GM19240 (cell line): ENCODE results near the gene NAP1L1.
A peak's percentile ranks its signal among the peaks of the same experiment; 100 is the strongest.

ENCODE experiments used
- DNase-seq: peaks from one replicate; pipeline ENCODE4 v3.0.0; 2011; ENCODE audit warnings: low spot score; ENCODE audit not compliant: insufficient read length

The NAP1L1 gene

GRCh38 chr12:76041406-76041805, 43.1 kb downstream of the NAP1L1 start:
- DNase-seq = no peak

- no peak for DNase-seq
Measured at GRCh38 chr12:76040461-76040860, 44.0 kb downstream of the NAP1L1 start.

- no peak for DNase-seq
Measured at GRCh38 chr12:76038176-76038575, 46.3 kb downstream of the NAP1L1 start.

DNA sequence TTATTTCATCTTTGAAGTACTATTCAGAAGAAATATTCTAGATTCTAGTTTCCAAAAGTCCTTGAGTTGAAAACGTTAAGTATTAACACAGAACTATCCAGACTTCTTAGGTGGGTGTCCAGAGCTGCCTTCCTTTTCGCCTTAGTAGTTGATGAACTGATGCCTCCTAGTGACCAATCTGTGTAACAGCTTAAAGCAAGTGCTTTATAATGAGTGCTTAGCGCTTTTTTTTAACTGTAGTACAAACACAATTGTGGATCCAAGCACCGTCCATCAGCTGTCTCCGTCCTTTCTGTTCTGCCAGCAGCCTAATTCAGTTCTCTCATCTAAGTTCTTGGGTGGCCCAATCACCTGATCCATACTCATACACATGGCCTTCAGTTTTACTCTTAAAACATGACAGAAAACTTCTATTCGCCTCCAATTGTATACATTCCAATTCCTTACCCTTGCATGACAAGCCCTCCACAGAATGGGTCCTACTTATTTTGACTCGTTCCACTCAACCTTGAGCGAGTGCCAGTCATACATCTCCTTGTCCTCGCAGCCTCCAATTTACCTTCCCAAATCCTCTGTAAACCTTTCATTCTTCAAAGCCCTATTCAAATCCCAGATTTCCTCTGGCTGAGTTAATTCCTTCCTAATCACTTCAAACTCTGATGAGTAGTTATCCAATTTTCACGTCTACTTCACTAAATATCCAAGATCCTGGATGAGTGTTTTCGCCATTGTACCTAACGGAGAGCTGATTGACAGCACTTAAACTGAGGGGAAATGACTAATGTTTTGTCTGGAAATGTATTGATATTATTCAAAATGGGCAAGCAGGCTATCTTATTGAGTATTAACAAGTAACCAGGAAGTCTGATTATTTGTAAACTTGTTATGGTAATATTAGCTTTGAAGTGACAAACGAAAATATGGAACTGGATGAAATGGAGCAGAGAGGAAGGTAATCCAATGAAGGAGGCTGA, 47.1 kb downstream of the NAP1L1 start:
- peak; percentile 1 for DNase-seq

GRCh38 chr12:76035045-76035444, 49.4 kb downstream of the NAP1L1 start:
- DNase-seq = no peak

GRCh38 chr12:76033081-76034011, 51.1 kb downstream of the NAP1L1 start:
- DNase-seq = no peak

DNA sequence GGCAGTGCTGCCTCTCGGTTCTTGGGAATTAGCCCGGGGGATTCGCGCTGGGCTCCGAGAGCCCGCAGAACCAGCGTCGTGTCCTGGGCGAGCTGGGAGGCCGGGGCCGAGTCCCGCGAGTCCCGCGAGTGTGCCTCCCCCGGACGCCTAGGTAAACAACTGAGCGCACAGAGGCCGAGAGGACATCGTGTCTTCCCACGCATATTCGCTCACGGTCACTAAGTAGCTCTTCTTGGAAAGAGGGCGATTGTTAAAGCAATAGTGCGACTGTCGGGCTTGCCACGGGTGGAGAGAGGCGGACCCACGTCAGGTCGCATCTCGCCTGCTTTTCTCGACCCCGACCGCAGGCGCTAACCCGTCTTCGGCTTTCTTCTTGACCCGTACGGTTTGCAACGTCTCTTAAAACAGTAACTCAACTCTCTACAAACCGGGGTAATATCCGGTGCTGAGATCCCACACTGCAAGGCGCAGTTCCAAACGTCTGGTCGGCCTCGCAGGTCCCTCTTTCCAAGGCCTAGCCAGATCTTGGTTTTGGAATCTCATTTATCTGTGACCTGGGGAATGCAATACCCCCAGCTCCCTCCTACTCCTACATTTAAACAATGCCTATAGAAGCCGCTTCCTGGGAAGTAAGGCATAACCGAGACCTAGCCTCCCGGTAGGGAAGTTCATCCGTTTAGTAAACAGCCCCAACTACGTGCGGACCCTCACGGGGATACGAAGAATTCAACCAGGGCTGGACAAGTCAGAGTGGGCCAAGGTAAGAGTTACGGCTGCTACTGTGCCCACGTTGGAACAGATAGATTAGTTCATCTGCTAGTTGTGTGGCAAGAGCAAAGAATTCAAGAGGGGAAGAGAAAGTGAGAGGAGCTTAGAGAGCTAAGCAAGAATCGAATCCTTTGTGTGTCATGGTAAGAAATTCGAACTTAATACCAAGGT, 52.2 kb downstream of the NAP1L1 start:
- no peak for DNase-seq

- DNase-seq = peak; percentile 64
Measured at GRCh38 chr12:76031414-76032042, 53.0 kb downstream of the NAP1L1 start, which contains the start of gene PHLDA1. Gene PHLDA1, minus strand, starts transcription at chr12:76031776.

DNA sequence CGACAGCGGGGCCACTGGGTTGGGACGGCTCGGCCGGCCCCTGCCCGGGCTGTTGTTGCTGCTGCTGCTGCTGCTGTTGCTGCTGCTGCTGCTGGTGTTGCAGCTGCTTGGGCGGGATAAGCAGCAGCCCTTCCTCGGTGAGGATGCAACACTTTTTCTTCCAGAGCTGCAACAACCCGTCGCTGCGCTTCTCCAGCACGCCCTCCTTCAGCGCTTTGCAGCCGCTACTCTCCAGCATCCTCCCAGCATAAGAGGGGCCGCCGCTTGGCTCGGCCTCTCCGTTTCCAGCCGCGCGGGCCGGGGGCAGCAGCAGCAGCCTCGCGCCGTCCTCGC, 53.4 kb downstream of the NAP1L1 start:
- DNase-seq = no peak

DNA sequence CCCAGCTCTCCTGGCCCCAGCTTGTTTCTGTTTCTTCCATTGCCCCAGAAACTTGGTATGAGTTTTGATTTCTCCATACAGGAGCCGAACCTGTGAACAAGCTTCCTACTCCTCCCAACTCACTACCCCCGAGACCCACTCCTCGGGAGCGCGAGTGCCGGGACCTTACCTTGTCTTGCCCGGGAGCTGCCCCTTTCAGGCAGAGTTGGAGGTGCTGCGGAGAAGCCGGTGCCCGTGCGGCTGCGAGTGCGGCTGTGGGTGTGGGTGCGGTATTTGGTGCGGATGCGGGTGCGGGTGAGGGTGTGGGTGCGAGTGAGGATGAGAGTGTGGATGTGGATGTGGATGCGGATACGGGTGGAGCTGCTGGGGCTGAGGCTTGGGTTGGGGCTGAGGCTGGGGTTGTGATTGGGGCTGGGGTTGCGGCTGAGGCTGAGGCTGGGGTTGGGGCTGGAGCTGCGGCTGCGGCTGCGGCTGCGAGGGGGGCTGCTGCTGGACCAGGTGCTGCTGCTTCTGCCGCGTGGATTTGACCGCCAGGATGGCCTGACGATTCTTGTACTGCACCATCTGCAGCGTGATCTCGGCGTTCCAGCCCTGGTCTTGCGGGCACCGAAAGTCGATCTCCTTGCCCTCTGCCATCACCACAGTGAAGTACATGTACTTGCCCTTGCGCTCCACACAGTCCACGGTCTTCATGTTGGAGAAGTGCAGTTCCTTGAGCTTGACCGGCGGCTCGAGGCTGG, 54.0 kb downstream of the NAP1L1 start:
- DNase-seq = no peak

GRCh38 chr12:76029982-76030340, 54.5 kb downstream of the NAP1L1 start:
- DNase-seq = no peak

GRCh38 chr12:76028571-76029277, 55.8 kb downstream of the NAP1L1 start:
- no peak for DNase-seq

- DNase-seq = no peak
Measured at GRCh38 chr12:76026643-76027063, 57.8 kb downstream of the NAP1L1 start.

GRCh38 chr12:76025601-76026575, 58.6 kb downstream of the NAP1L1 start:
- no peak for DNase-seq

DNA sequence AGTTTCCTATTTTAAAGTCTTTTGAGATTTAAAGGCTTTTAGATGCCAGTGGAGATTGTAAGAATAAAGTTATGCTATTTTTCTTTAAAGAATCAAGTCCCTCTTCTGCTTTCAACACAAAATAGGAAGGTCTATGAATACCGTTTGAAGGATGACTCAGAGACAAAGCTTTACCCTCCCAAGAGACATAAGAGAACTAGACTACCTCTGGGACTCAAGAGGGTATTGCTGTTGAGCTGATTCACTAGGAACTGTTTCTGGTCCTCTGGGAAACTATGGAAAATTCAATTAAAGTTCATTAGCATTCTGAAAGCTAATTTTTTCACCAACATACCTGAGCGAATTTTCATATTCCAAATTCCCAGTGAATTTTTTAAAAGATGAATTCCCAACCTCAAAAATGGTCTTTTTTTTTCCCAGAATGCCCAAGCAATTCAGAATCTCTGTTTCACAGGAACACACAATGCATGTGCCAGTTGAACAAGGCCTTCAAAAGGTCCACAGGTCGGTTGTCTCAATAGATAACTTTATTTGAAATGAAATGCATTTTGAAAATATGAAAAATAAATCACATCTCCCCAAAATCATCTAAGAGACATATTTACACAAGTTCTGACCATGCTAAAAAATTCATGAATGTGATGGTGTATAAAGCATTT, 59.4 kb downstream of the NAP1L1 start:
- DNase-seq = no peak

DNA sequence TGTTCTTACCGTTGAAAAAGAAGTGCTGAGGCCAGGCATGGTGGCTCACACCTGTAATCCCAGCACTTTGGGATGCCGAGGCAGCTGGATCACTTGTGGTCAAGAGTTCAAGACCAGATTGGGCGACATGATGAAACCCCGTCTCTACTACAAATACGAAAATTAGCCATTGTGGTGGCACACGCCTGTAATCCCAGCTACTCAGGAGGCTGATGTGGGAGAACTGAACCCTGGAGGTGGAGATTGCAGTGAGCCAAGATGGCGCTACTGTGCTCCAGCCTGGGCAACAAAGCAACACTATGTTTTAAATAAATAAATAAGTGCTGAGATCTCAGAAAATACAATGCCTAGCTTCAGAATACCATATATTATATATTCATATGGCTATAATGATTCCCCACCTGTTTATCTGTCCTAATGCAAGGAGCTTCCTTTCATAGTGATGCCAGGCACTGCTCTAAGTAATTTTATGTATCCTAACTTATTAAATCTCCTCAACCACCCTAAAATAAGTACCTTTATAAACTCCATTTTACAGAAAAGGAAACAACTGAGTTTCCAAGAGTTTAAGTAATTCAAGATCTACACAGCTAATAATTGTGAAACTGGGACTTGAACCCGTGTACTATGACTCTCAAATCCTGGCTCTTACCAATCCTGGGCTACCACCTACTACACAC, 60.2 kb downstream of the NAP1L1 start:
- DNase-seq = no peak
